Spleen (tissue), 7 donors: ENCODE results near the gene SCML2.

Source experiments
- POLR2A ChIP-seq, 3 donors: fragments of 450-650 bp; IDR thresholded peaks; one replicate each; pipeline ENCODE4 v1.5.1; 2017; ENCODE audit warnings: antibody characterized with exemption in 3 of 3, mild to moderate bottlenecking in 1 of 3
- POLR2AphosphoS5 ChIP-seq, 3 donors: sonication (generic); formaldehyde crosslinking; IDR thresholded peaks; one replicate each; pipeline ENCODE4 v1.5.1; 2017; ENCODE audit warnings: antibody characterized with exemption in 3 of 3
- TF ChIP-seq, protein P1 (sequence below), 11 experiments: fragments of 200-600 bp in 7 of 11; fragments of 450-650 bp in 4 of 11; sonication (generic) in 4 of 11; IDR thresholded peaks in 8 of 11; conservative IDR thresholded peaks in 3 of 11; 1 replicate in 7 of 11; 2 replicates in 4 of 11; pipeline versions ENCODE4 v1.4.0 to v1.8.0; 2016 to 2021; ENCODE audit warnings: antibody characterized with exemption in 11 of 11, inconsistent platforms in 4 of 11, mild to moderate bottlenecking in 1 of 11
- donor health status: DM: no; HTN: no; CAD: no; lungs with moderate emphysema.
- donor health status: DM: no; HTN: no; CAD: no.
- donor health status: DM: no; HTN: no; CAD: no.

DNA sequence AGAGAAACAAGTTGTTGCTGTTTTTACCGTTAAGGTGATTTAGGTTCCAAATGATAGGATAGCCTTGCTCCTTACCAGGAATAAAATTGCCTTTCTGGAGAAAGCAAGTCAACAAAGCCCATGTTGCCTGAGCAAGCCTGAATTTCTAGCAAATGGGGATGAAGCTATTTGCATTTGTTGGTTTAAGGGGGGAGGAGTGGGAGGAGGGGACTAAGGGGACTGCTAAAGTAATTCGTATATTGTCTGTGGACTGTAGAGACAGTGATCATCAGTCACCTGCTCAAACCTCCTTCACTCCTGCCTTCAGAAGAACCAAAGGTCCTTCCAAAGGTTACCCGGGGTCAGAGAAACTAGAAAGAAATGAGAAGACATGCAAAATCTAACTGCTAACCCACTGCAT is 65.8 kb downstream of the SCML2 start:
- TF ChIP-seq POLR2A (IDR thresholded peaks at IDR 0.05) (no peak), POLR2AphosphoS5 (IDR thresholded peaks at IDR 0.05) (no peak)
- TF ChIP-seq, protein P1, sequence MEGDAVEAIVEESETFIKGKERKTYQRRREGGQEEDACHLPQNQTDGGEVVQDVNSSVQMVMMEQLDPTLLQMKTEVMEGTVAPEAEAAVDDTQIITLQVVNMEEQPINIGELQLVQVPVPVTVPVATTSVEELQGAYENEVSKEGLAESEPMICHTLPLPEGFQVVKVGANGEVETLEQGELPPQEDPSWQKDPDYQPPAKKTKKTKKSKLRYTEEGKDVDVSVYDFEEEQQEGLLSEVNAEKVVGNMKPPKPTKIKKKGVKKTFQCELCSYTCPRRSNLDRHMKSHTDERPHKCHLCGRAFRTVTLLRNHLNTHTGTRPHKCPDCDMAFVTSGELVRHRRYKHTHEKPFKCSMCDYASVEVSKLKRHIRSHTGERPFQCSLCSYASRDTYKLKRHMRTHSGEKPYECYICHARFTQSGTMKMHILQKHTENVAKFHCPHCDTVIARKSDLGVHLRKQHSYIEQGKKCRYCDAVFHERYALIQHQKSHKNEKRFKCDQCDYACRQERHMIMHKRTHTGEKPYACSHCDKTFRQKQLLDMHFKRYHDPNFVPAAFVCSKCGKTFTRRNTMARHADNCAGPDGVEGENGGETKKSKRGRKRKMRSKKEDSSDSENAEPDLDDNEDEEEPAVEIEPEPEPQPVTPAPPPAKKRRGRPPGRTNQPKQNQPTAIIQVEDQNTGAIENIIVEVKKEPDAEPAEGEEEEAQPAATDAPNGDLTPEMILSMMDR (IDR thresholded peaks at IDR 0.05 in 8 of 11, conservative IDR thresholded peaks at IDR 0.05 in 3 of 11) = no peak
